GM18505 (cell line): ENCODE results near the gene SAMD3.
"Not testable (repeated sequence)": the region's sequence is repeated elsewhere in the genome, so short reads cannot be mapped to it uniquely, and the experiment has no call there.

Experiments used
- ATAC-seq: cut with Tn5 transposase; IDR thresholded peaks from one replicate; pipeline ENCODE4 v1.9.1; 2021; ENCODE audit not compliant: unreplicated experiment
- POLR2A ChIP-seq: IDR thresholded peaks from 4 replicates; pipeline ENCODE4 v1.6.1; 2011; ENCODE audit warnings: borderline replicate concordance; ENCODE audit not compliant: insufficient read depth, insufficient read length; ENCODE audit errors: extremely low read depth

Gene SAMD3

GRCh38 chr6:130176378-130176777, 46.4 kb downstream of the SAMD3 start:
- no peak for TF ChIP-seq POLR2A
- no peak for ATAC-seq

- ATAC-seq, result not testable (repeated sequence)
These were observed 49.3 kb downstream of the SAMD3 start for GRCh38 chr6:130173377-130174004.

GRCh38 chr6:130170160-130170559, 52.6 kb downstream of the SAMD3 start:
- not testable (repeated sequence) for ATAC-seq

GRCh38 chr6:130167655-130168054, 55.1 kb downstream of the SAMD3 start:
- ATAC-seq, result no peak
- no peak for TF ChIP-seq POLR2A

GRCh38 chr6:130164251-130164650, 58.5 kb downstream of the SAMD3 start:
- ATAC-seq, result no peak
- no peak for TF ChIP-seq POLR2A

- TF ChIP-seq POLR2A, result no peak
- no peak for ATAC-seq
These were observed 59.5 kb downstream of the SAMD3 start for GRCh38 chr6:130163266-130163665.

GRCh38 chr6:130162421-130162820, 60.3 kb downstream of the SAMD3 start:
- TF ChIP-seq POLR2A, result no peak
- no peak for ATAC-seq

- no peak for TF ChIP-seq POLR2A
- ATAC-seq, result no peak
These were observed 60.9 kb downstream of the SAMD3 start for GRCh38 chr6:130161683-130162404.

GRCh38 chr6:130159956-130160355, 62.8 kb downstream of the SAMD3 start:
- ATAC-seq, result no peak
- TF ChIP-seq POLR2A, result no peak

- no peak for ATAC-seq
- TF ChIP-seq POLR2A, result no peak
These were observed 64.2 kb downstream of the SAMD3 start for GRCh38 chr6:130158548-130158947.

GRCh38 chr6:130158056-130158455, 64.7 kb downstream of the SAMD3 start:
- no peak for ATAC-seq
- no peak for TF ChIP-seq POLR2A

- TF ChIP-seq POLR2A, result no peak
- ATAC-seq, result no peak
These were observed 65.8 kb downstream of the SAMD3 start for GRCh38 chr6:130156908-130157307.

- no peak for ATAC-seq
- no peak for TF ChIP-seq POLR2A
These were observed 69.7 kb downstream of the SAMD3 start for GRCh38 chr6:130152908-130153510.

- no peak for ATAC-seq
These were observed 71.8 kb downstream of the SAMD3 start for GRCh38 chr6:130150906-130151305.

GRCh38 chr6:130149016-130149415, 73.7 kb downstream of the SAMD3 start:
- not testable (repeated sequence) for ATAC-seq

More at GRCh38 chr6:130150906-130151305, 71.8 kb downstream of the SAMD3 start:
- TF ChIP-seq POLR2A, result no peak

GRCh38 chr6:130148181-130148580, 74.6 kb downstream of the SAMD3 start:
- ATAC-seq, result no peak
- TF ChIP-seq POLR2A, result no peak
